HL-60 (cell line): ENCODE results near the gene CGB2.

ENCODE experiments used
- CTCF ChIP-seq: IDR thresholded peaks from one replicate; pipeline ENCODE4 v1.5.1; 2011; ENCODE audit warnings: low read length, control low read depth, inconsistent platforms; ENCODE audit not compliant: insufficient read depth
- GABPA ChIP-seq: IDR thresholded peaks from 2 replicates; pipeline ENCODE4 v1.6.1; 2012; ENCODE audit warnings: low read depth
- POLR2AphosphoS5 ChIP-seq: IDR thresholded peaks from 2 replicates; pipeline ENCODE4 v1.6.1; 2012; ENCODE audit warnings: low read depth
- REST ChIP-seq: IDR thresholded peaks from 2 replicates; pipeline ENCODE4 v1.6.1; 2012; ENCODE audit warnings: low read depth; ENCODE audit not compliant: insufficient replicate concordance
- SPI1 ChIP-seq: IDR thresholded peaks from 2 replicates; pipeline ENCODE4 v1.6.1; 2012; ENCODE audit warnings: low read depth, mild to moderate bottlenecking, borderline replicate concordance

- TF ChIP-seq CTCF (no peak), POLR2AphosphoS5 (no peak), GABPA (no peak), REST (no peak), SPI1 (no peak)
Measured at GRCh38 chr19:48991011-48991609, 40.6 kb upstream of the CGB2 start.
